Endothelial cell of umbilical vein (primary cell): ENCODE measurements around the gene CBX2. TPM values are rescaled to one million over a fixed set of nuclear protein-coding genes. Genes with fewer than 3 reads are reported as not detected.

Experiments
- BruUV-seq: library from RNA; stranded (reverse); fragments of 400-500 nt; replicated peaks from 2 replicates; lab custom pipeline; 2021; lab: Mats Ljungman, UMichigan
- CTCF ChIA-PET: fragments of 300-600, 350-600 bp; sonication (Branson Sonifier 250); formaldehyde crosslinking; loops from one replicate; lab custom pipeline; 2021; ENCODE audit warnings: antibody characterized with exemption, inconsistent platforms; lab: Charles Lee
- POLR2A ChIA-PET: fragments of 300-600, 350-600 bp; sonication (Branson Sonifier 250); formaldehyde crosslinking; loops from one replicate; lab custom pipeline; 2021; ENCODE audit warnings: antibody characterized with exemption, inconsistent platforms; lab: Charles Lee
- DNase-seq: peaks from one replicate; pipeline ENCODE4 v3.0.0-alpha.2; 2011; ENCODE audit warnings: low read depth, low spot score
- FAIRE-seq: peaks from 2 replicates; lab custom pipeline; 2011; peaks lifted over from hg19 to GRCh38; lab: Jason Lieb, UNC
- H2AFZ ChIP-seq: 2 replicates; pipeline ENCODE4 v1.6.0; 2012; ENCODE audit warnings: low read depth, low read length, control low read depth, inconsistent platforms
- H3K27ac ChIP-seq: 2 replicates; pipeline ENCODE4 v1.5.1; 2011; ENCODE audit warnings: low read depth, mild to moderate bottlenecking, control low read depth, low read length, moderate library complexity; ENCODE audit not compliant: insufficient read depth
- H3K27me3 ChIP-seq, 2 experiments: 2 replicates each; pipeline versions ENCODE4 v1.6.0 to v1.6.1; 2011; ENCODE audit warnings: low read length in 2 of 2, mixed read lengths in 1 of 2; ENCODE audit not compliant: control insufficient read depth in 2 of 2, insufficient read depth in 2 of 2
- H3K36me3 ChIP-seq, 2 experiments: 2 replicates in 1 of 2; 3 replicates in 1 of 2; pipeline ENCODE4 v1.5.1; 2011; ENCODE audit warnings: low read length in 2 of 2, mild to moderate bottlenecking in 1 of 2, moderate library complexity in 1 of 2; ENCODE audit not compliant: control insufficient read depth in 2 of 2, insufficient read depth in 2 of 2; ENCODE audit errors: extremely low read depth in 1 of 2
- H3K4me1 ChIP-seq: 3 replicates; pipeline ENCODE4 v1.5.1; 2011; ENCODE audit warnings: mild to moderate bottlenecking, low read length; ENCODE audit not compliant: control insufficient read depth, insufficient read depth; ENCODE audit errors: extremely low read depth
- H3K4me2 ChIP-seq: 2 replicates; pipeline ENCODE4 v1.6.1; 2011; ENCODE audit warnings: low read length, control low read depth, mixed read lengths; ENCODE audit not compliant: insufficient read depth
- H3K4me3 ChIP-seq, 3 experiments: fragments of 200-600 bp in 1 of 3; sonication (generic), shearing (Covaris generic) in 1 of 3; replicated peaks in 1 of 3; 2 replicates each; pipeline ENCODE4 v1.5.1; 2011 to 2016; ENCODE audit warnings: control low read depth in 3 of 3, low read length in 3 of 3, mild to moderate bottlenecking in 2 of 3, inconsistent platforms in 1 of 3, low read depth in 1 of 3, moderate library complexity in 1 of 3; ENCODE audit not compliant: insufficient read depth in 1 of 3
- H3K79me2 ChIP-seq: 2 replicates; pipeline ENCODE4 v1.6.0; 2012; ENCODE audit warnings: low read length, inconsistent platforms; ENCODE audit not compliant: control insufficient read depth, insufficient read depth
- H3K9ac ChIP-seq: replicated peaks from 2 replicates; pipeline ENCODE3; 2011; ENCODE audit warnings: low read length, control low read depth; ENCODE audit not compliant: insufficient read depth; ENCODE audit errors: extremely low read depth
- H3K9me1 ChIP-seq: replicated peaks from 3 replicates; pipeline ENCODE4 v1.6.0; 2011; ENCODE audit warnings: mild to moderate bottlenecking, low read length; ENCODE audit not compliant: control insufficient read depth, insufficient read depth; ENCODE audit errors: extremely low read depth
- H3K9me3 ChIP-seq: replicated peaks from 2 replicates; pipeline ENCODE4 v1.5.1; 2012; ENCODE audit warnings: low read length, inconsistent platforms; ENCODE audit not compliant: control insufficient read depth, insufficient read depth
- H4K20me1 ChIP-seq: replicated peaks from 2 replicates; pipeline ENCODE3; 2011; ENCODE audit warnings: mild to moderate bottlenecking, low read length; ENCODE audit not compliant: control insufficient read depth, insufficient read depth; ENCODE audit errors: extremely low read depth
- EZH2 ChIP-seq: IDR thresholded peaks from 2 replicates; pipeline ENCODE4 v1.6.1; 2012; ENCODE audit warnings: borderline replicate concordance, low read depth, mild to moderate bottlenecking, moderate library complexity, low read length, inconsistent platforms; ENCODE audit not compliant: severe bottlenecking
- FOS ChIP-seq: IDR thresholded peaks from 2 replicates; pipeline ENCODE4 v1.6.1; 2011; ENCODE audit warnings: mild to moderate bottlenecking, low read length, moderate library complexity, borderline replicate concordance; ENCODE audit not compliant: insufficient read depth
- GATA2 ChIP-seq: IDR thresholded peaks from 2 replicates; pipeline ENCODE4 v1.7.0; 2011; ENCODE audit warnings: low read depth, mild to moderate bottlenecking, moderate library complexity, mixed read lengths, low read length; ENCODE audit not compliant: insufficient read length, insufficient read depth
- JUN ChIP-seq: IDR thresholded peaks from 2 replicates; pipeline ENCODE4 v1.6.1; 2011; ENCODE audit warnings: borderline replicate concordance, low read depth; ENCODE audit not compliant: insufficient read length, insufficient read depth
- MYC ChIP-seq: IDR thresholded peaks from one replicate; pipeline ENCODE4 v1.6.1; 2011; ENCODE audit warnings: mild to moderate bottlenecking, low read depth, low read length
- POLR2A ChIP-seq: IDR thresholded peaks from 2 replicates; pipeline ENCODE4 v1.6.1; 2012; ENCODE audit warnings: low read depth, mild to moderate bottlenecking, control low read depth, low read length
- POLR2AphosphoS5 ChIP-seq: IDR thresholded peaks from 2 replicates; pipeline ENCODE4 v1.6.1; 2012; ENCODE audit warnings: low read depth, mild to moderate bottlenecking, control low read depth, low read length, moderate library complexity; ENCODE audit not compliant: insufficient read depth
- dilution Hi-C: fragments of 300-500 bp; cut with MboI; formaldehyde crosslinking; loops from one replicate; pipeline ENCODE4 v1.15.0; 2019; ENCODE audit warnings: low sequenced_read_pairs; ENCODE audit not compliant: extremely low pct_ligation_motif_present
- intact Hi-C: fragments of 100-400 bp; cut with micrococcal nuclease; formaldehyde crosslinking; loops from one replicate; pipeline ENCODE4 v1.10.0; 2022
- polyA plus RNA-seq, 4 experiments: library from polyadenylated mRNA; depleted of rRNA in 3 of 4; stranded (reverse) in 3 of 4; unstranded in 1 of 4; fragments of >200 nt; gene quantifications; 2 replicates each; pipeline versions ENCODE4 v1.2.1 to v1.2.3, GENCODE V29; 2011 to 2012; ENCODE audit warnings: missing spikeins in 1 of 4
- total RNA-seq: library from RNA; stranded (reverse); gene quantifications from 2 replicates; pipeline ENCODE4 v1.2.3, GENCODE V29; 2021
- TF ChIP-seq, protein P1 (sequence below), 2 donors: IDR thresholded peaks; 1 replicate in 1 of 2; 2 replicates in 1 of 2; pipeline ENCODE4 v1.5.1; 2011; ENCODE audit warnings: low read length in 2 of 2, mild to moderate bottlenecking in 2 of 2, moderate library complexity in 2 of 2, control low read depth in 1 of 2, inconsistent platforms in 1 of 2, low read depth in 1 of 2; ENCODE audit not compliant: insufficient read depth in 1 of 2; ENCODE audit errors: extremely low read depth in 1 of 2
- TF ChIP-seq, protein P2 (sequence below): IDR thresholded peaks from 2 replicates; pipeline ENCODE4 v1.6.1; 2011; ENCODE audit not compliant: insufficient read depth, insufficient read length

Gene CBX2
- total and polyA plus RNA-seq, 2 donors (not counting 3 experiments of a cell fraction or from before 2014, with no cell fraction given): 10.5 to 20.0 TPM

DNA sequence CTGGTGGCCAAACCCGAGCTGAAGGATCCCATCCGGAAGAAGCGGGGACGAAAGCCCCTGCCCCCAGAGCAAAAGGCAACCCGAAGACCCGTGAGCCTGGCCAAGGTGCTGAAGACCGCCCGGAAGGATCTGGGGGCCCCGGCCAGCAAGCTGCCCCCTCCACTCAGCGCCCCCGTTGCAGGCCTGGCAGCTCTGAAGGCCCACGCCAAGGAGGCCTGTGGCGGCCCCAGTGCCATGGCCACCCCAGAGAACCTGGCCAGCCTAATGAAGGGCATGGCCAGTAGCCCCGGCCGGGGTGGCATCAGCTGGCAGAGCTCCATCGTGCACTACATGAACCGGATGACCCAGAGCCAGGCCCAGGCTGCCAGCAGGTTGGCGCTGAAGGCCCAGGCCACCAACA lies 5.9 kb downstream of the CBX2 start:
- CTCF ChIA-PET: no interaction called here
- dilution Hi-C loops: no loop called here
- no peak overlapping the region for H2AFZ ChIP-seq
- no peak overlapping the region for H3K4me2 ChIP-seq
- H3K9me1 ChIP-seq: no peaks in the 10 kb centered on the region
- H4K20me1 ChIP-seq: no peaks in the 10 kb centered on the region
- H3K4me3 ChIP-seq: no peak overlapping the region
- H3K9ac ChIP-seq: no peak overlapping the region
- no peak overlapping the region for H3K27ac ChIP-seq
- peaks cover 0 to 9% of the 10 kb centered on the region in 2 experiments for H3K36me3 ChIP-seq
- peaks cover 7 to 9% of the 10 kb centered on the region in 2 experiments for H3K27me3 ChIP-seq
- no peaks in the 10 kb centered on the region for H3K9me3 ChIP-seq
- no peaks in the 10 kb centered on the region for H3K79me2 ChIP-seq
- POLR2A ChIA-PET: no interaction called here
- DNase-seq: no peak
- intact Hi-C loops: no loop called here
- peaks cover 3% of the 10 kb centered on the region for H3K4me1 ChIP-seq
- no TSS peak for BruUV-seq
- TF ChIP-seq, protein P1, sequence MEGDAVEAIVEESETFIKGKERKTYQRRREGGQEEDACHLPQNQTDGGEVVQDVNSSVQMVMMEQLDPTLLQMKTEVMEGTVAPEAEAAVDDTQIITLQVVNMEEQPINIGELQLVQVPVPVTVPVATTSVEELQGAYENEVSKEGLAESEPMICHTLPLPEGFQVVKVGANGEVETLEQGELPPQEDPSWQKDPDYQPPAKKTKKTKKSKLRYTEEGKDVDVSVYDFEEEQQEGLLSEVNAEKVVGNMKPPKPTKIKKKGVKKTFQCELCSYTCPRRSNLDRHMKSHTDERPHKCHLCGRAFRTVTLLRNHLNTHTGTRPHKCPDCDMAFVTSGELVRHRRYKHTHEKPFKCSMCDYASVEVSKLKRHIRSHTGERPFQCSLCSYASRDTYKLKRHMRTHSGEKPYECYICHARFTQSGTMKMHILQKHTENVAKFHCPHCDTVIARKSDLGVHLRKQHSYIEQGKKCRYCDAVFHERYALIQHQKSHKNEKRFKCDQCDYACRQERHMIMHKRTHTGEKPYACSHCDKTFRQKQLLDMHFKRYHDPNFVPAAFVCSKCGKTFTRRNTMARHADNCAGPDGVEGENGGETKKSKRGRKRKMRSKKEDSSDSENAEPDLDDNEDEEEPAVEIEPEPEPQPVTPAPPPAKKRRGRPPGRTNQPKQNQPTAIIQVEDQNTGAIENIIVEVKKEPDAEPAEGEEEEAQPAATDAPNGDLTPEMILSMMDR (IDR thresholded peaks at IDR 0.05; ENCODE audit: extremely low read depth in 1 of 2, insufficient read depth in 1 of 2, low read depth in 1 of 2, low read length in 2 of 2): no peak
- TF ChIP-seq POLR2AphosphoS5 (no peak), EZH2 (no peak), GATA2 (no peak), MYC (no peak), POLR2A (no peak), JUN (no peak), FOS (no peak)
- TF ChIP-seq, protein P2, sequence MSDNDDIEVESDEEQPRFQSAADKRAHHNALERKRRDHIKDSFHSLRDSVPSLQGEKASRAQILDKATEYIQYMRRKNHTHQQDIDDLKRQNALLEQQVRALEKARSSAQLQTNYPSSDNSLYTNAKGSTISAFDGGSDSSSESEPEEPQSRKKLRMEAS: no peak
- FAIRE-seq: no peak
